DND-41 (cell line): ENCODE data around the gene ADNP2.

Source experiments
- ATAC-seq: fragments of 200-7000 bp; cut with Tn5 transposase; 3 replicates; pipeline ENCODE4 v1.9.1; 2021; ENCODE audit warnings: low read depth; ENCODE audit not compliant: insufficient read depth
- DNase-seq: peaks from one replicate; pipeline ENCODE4 v3.0.0-alpha.2; 2020
- H2AFZ ChIP-seq: 2 replicates; pipeline ENCODE4 v1.6.0; 2012; ENCODE audit warnings: low read depth, low read length
- H3K27ac ChIP-seq: 2 replicates; pipeline ENCODE4 v1.5.1; 2012; ENCODE audit warnings: low read length, inconsistent platforms
- H3K27me3 ChIP-seq: fragments of 200-600 bp; sonication (generic); 2 replicates; pipeline ENCODE4 v1.6.0; 2012; ENCODE audit warnings: low read length, mild to moderate bottlenecking, inconsistent platforms; ENCODE audit not compliant: insufficient read depth, poor library complexity
- H3K36me3 ChIP-seq: 2 replicates; pipeline ENCODE4 v1.5.1; 2012; ENCODE audit warnings: low read length, inconsistent platforms; ENCODE audit not compliant: insufficient read depth
- H3K4me1 ChIP-seq: 2 replicates; pipeline ENCODE4 v1.5.1; 2012; ENCODE audit warnings: mild to moderate bottlenecking, low read length; ENCODE audit not compliant: insufficient read depth
- H3K4me2 ChIP-seq: 2 replicates; pipeline ENCODE4 v1.6.0; 2012; ENCODE audit warnings: mild to moderate bottlenecking, moderate library complexity, low read length, inconsistent platforms; ENCODE audit not compliant: insufficient read depth
- H3K4me3 ChIP-seq, 2 experiments: fragments of 200-600 bp in 1 of 2; shearing (Covaris generic) in 1 of 2; 2 replicates each; pipeline ENCODE4 v1.5.1; 2012 to 2016; ENCODE audit warnings: inconsistent platforms in 2 of 2, low read length in 2 of 2, mild to moderate bottlenecking in 2 of 2, low read depth in 1 of 2, moderate library complexity in 1 of 2
- H3K79me2 ChIP-seq: 2 replicates; pipeline ENCODE4 v1.6.0; 2012; ENCODE audit warnings: low read length, inconsistent platforms; ENCODE audit not compliant: insufficient read depth
- H3K9ac ChIP-seq: 2 replicates; pipeline ENCODE4 v1.6.0; 2012; ENCODE audit warnings: low read depth, mild to moderate bottlenecking, inconsistent platforms, low read length, moderate library complexity
- H3K9me3 ChIP-seq: 2 replicates; pipeline ENCODE4 v1.5.1; 2012; ENCODE audit warnings: low read length, moderate library complexity, mild to moderate bottlenecking, inconsistent platforms; ENCODE audit not compliant: insufficient read depth, severe bottlenecking
- H4K20me1 ChIP-seq: 2 replicates; pipeline ENCODE4 v1.6.0; 2012; ENCODE audit warnings: low read length; ENCODE audit not compliant: insufficient read depth
- EZH2 ChIP-seq: IDR thresholded peaks from 3 replicates; pipeline ENCODE4 v1.6.1; 2012; ENCODE audit warnings: borderline replicate concordance, low read depth, mild to moderate bottlenecking, moderate library complexity, low read length, inconsistent platforms; ENCODE audit not compliant: severe bottlenecking
- TF ChIP-seq, protein P1 (sequence below): IDR thresholded peaks from 2 replicates; pipeline ENCODE4 v1.5.1; 2012; ENCODE audit warnings: borderline replicate concordance, low read length, moderate library complexity, mild to moderate bottlenecking; ENCODE audit not compliant: poor library complexity, severe bottlenecking; ENCODE audit errors: extremely low read depth

ADNP2 gene

DNA sequence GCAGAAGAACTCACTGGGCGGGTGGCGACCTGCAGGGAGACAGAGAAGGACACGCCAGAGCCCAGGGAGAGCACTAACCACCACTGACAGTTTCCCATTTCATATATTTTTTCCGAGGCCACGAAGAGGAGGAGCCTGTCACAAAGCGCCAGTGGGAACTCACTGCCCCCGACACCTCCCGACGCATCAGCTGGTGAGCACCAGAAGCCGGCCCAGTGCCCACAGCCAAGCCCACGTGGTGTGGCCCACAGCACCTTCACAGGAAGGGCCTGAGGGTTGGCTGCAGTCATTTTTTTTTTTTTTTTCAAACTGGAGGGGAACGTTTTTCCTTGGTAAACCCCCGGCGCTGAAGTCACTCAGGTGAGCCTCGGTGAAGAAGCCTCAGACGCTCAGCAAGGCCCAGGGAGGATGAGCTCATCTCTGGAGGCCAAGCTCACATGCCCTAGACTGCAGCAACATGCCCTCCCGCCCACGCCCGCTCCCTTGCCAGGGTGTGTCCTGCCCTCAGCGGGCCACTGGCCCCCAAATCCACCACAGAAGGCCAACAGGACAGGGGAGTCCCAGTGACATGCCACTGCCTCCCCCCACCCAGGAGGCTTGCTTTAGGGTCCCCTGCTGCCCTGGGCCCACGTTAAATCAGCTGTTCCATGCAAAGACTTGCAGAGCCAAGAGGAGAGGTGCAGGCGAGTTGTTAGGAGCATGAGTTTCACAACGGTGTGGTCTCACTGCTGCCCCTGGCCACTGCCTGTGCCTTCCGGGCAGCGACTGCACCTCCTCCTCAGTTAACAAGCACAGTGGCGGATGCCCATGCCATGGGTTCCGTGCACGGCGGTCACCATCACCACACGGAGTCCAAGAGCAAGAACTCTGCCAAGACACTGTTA, 70.1 kb downstream of the ADNP2 start:
- no peak overlapping the region for H3K4me3 ChIP-seq
- H3K27me3 ChIP-seq = no peaks in the 10 kb centered on the region
- no peaks in the 10 kb centered on the region for H3K9me3 ChIP-seq
- H3K9ac ChIP-seq = no peak overlapping the region
- H2AFZ ChIP-seq = no peak overlapping the region
- H3K36me3 ChIP-seq = no peaks in the 10 kb centered on the region
- H3K4me2 ChIP-seq = no peak overlapping the region
- peaks cover 37% of the 10 kb centered on the region for H3K4me1 ChIP-seq
- H3K27ac ChIP-seq = no peak overlapping the region
- no peak for ATAC-seq
- DNase-seq = no peak
- TF ChIP-seq, protein P1, sequence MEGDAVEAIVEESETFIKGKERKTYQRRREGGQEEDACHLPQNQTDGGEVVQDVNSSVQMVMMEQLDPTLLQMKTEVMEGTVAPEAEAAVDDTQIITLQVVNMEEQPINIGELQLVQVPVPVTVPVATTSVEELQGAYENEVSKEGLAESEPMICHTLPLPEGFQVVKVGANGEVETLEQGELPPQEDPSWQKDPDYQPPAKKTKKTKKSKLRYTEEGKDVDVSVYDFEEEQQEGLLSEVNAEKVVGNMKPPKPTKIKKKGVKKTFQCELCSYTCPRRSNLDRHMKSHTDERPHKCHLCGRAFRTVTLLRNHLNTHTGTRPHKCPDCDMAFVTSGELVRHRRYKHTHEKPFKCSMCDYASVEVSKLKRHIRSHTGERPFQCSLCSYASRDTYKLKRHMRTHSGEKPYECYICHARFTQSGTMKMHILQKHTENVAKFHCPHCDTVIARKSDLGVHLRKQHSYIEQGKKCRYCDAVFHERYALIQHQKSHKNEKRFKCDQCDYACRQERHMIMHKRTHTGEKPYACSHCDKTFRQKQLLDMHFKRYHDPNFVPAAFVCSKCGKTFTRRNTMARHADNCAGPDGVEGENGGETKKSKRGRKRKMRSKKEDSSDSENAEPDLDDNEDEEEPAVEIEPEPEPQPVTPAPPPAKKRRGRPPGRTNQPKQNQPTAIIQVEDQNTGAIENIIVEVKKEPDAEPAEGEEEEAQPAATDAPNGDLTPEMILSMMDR = no peak
- TF ChIP-seq EZH2 = no peak
- H3K79me2 ChIP-seq = no peaks in the 10 kb centered on the region
- peaks cover 12% of the 10 kb centered on the region for H4K20me1 ChIP-seq

DNA sequence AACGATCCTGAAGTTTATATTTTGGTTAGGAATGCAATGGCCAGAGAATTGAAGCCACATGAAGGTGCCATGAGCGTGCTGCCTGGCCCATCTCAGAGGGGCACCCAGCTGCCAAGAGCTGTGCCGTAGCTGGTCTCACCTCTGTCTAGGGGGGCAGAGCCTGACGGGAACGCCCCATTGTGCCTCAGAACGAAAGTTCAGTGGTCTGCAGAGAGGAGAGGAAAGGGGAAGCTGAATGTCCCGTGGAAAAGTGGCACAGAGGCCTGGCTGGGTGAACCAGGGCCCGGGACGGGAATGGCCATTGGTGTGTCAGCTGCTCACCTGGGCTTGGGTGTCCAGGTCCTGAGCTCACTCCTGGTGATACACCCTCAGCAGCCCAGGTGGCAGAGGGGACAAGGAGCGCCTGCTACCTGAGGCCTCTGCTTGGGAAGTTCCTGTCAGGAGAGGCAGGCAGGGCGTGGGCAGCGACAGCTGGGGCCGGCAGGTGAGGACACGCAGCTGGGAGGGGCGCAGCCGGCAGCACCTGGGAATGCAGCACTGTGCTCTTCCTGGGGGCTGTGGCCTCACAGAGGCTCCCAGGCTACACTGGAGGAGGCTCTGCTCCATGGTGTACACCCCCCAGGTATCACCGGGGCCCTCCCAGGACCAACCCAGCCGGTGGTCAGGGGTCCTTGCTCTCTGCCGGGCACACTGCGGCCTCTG, 70.9 kb downstream of the ADNP2 start:
- Histone ChIP-seq H3K9ac (no peak overlapping the region), H3K79me2 (no peaks in the 10 kb centered on the region), H3K9me3 (no peaks in the 10 kb centered on the region), H4K20me1 (peaks cover 12% of the 10 kb centered on the region), H2AFZ (no peak overlapping the region), H3K27ac (no peak overlapping the region), H3K4me1 (peaks cover 29% of the 10 kb centered on the region), H3K36me3 (no peaks in the 10 kb centered on the region), H3K4me2 (no peak overlapping the region), H3K27me3 (no peaks in the 10 kb centered on the region), H3K4me3 (no peak overlapping the region)
- DNase-seq = no peak
- no peak for TF ChIP-seq EZH2
- TF ChIP-seq, protein P1 = no peak
- no peak for ATAC-seq

DNA sequence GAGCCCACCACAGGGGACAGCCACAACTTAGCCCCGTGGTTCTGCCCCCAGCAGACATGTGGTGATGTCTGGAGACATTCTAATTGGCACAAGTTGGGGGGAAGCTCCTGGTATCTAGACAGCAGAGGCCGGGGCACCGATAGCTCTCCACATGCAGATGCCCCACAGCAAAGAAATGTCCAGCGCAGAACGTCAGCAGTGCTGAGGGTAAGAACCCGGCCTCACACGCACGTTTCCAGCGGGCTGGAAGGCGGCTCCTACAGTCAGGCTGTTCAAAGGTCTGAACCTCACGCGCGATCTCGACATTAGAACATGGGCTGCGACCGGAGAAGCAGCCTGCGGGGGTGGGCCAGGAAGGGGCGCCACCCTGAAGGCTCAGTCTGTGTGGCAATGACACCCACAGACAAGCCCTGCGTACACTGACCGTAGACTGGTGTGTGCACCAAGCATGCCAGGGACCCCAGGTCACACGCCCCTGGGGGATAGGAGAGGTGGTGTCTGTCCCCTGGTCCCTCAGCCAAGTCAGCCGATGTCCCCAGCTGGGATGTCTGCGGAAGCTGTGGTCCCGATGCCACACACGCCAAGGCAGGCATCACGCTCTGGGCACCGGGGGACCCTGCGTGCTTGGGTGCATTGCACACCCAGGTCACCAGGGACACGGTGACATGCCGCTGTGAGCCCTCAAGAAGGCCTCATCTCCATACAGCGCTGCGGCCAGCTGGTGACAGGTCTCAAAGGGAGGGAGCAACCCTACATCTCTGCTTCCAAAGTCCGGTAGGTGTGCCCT, 71.9 kb downstream of the ADNP2 start:
- no peak for DNase-seq
- Histone ChIP-seq H3K27ac (peak overlapping the region; percentile 38; the same call in 1 of the 2 replicates), H4K20me1 (peaks cover 12% of the 10 kb centered on the region), H3K4me3 (no peak overlapping the region), H3K9me3 (no peaks in the 10 kb centered on the region), H3K9ac (no peak overlapping the region), H3K27me3 (no peaks in the 10 kb centered on the region), H2AFZ (no peak overlapping the region), H3K79me2 (no peaks in the 10 kb centered on the region), H3K36me3 (no peaks in the 10 kb centered on the region), H3K4me2 (no peak overlapping the region), H3K4me1 (peaks cover 19% of the 10 kb centered on the region)
- no peak for TF ChIP-seq EZH2
- TF ChIP-seq, protein P1 = no peak
- ATAC-seq = no peak
